NAMALWA (cell line): ENCODE data around the gene DENND1A.

Experiments used
- DNase-seq: peaks from one replicate; pipeline ENCODE4 v3.0.0-alpha.2; 2015; ENCODE audit warnings: low spot score

DENND1A gene

GRCh38 chr9:123389698-123390097, 540.2 kb downstream of the DENND1A start:
- no peak for DNase-seq

DNA sequence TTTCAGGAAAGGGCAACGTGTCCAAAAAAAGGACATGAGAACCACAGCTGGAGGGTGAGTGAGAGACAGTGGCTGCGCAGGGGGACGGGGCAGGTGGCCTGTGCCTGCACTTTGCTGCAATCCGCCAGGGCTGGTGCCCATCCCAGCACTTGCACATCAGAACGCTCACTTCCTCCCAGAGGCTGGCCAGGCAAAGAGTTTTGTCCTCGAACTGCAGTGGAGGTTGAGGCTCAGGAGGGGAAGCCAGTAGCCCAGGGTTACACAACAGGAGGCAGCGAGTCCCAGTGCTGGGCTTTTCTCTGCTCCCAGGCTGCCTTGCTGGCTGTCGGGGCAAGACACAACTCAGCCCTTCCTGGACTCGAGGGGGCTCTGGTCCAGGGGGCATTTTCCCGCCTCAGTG, 540.9 kb downstream of the DENND1A start:
- no peak for DNase-seq

DNA sequence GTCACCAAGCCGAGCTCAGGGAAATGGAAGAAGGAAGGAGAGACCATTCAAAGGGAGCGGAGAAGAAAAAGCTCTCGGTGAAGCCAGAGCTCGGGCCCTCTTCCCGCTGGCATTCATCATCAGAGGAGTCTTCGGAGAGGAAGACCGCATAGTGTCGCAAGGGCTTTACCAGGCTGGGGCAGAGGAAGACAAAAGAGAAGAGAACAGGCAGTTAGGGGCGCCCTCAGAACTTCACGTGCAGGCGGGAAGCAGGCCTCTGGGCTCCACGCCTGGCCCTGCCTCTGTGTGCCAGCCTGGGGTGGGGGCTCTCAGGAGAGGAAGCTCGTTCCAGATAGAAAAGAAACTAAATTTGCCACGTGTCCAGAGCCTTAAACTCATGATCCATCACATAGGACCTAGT, 542.2 kb downstream of the DENND1A start:
- no peak for DNase-seq

DNA sequence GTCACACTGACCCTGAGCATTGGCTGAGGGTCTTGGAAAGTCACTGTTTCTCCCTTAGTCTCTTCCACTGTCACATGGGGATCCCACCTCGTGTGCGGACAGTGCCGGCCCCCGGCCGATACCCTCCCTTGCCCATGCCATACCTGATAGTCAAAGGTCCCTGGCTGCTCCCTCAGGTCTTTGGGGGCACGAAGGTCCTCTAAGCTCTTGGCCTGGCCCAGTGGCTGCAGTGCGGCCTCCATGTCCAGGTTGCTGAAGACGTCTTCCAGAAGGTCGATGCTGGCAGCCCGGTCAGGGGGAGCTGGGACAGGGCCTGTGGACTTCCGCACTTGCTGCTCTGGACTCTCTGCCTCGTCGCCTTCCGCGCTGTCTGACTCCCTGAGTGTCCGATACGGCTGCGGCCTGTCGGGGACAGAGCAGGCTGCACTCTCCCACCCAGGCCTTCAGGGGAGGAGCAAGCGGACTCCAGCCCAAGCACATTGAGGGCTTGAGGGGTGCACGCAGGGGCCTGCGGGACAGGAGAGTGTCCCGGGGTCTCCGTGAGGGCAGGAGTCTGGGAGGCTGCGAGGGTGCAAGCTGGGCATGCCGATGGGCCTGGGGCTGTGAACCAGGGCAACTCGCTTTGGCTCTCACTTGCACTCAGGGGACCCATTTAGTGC, 546.3 kb downstream of the DENND1A start:
- DNase-seq: no peak

DNA sequence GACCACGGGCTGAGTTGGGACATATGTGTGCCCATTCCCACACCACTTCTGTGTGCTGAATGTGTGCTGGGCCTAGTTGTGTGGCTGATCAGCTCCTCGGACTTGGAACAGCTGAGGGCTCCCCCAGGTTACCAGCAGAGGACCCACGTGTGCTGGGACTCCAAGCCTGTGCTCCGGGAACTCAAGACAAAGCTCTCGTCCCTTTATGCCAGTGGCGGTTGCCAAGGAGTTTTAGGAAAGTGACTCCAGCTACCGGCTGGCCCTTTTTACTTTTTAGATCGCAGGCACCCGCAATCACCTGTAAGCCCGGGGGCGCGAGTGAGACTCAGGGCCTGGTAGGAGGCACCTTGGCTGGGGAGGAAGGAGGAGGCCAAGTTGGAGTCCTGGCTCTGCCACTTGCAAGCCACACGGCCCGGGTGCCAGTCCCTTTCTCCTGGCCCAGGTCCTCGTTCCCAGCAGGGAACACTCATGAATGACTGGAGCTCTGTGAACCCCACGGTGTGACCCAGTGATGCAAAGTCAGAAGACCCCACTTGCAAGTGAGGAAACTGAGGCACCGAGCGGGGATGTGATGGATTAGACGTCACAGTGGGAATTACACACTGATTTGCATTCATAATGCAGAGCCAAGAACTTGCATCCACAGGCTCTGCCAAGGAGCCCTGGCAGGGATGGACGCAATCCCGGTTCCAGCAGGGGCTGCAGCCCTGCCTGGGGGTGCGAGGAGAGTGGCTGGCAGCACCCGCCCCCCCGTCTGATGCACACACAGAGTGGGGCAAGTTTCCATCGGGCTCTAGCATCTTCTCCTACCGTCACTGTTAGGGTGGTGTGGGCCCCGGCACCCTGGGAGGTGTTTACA, 547.0 kb downstream of the DENND1A start:
- no peak for DNase-seq

DNA sequence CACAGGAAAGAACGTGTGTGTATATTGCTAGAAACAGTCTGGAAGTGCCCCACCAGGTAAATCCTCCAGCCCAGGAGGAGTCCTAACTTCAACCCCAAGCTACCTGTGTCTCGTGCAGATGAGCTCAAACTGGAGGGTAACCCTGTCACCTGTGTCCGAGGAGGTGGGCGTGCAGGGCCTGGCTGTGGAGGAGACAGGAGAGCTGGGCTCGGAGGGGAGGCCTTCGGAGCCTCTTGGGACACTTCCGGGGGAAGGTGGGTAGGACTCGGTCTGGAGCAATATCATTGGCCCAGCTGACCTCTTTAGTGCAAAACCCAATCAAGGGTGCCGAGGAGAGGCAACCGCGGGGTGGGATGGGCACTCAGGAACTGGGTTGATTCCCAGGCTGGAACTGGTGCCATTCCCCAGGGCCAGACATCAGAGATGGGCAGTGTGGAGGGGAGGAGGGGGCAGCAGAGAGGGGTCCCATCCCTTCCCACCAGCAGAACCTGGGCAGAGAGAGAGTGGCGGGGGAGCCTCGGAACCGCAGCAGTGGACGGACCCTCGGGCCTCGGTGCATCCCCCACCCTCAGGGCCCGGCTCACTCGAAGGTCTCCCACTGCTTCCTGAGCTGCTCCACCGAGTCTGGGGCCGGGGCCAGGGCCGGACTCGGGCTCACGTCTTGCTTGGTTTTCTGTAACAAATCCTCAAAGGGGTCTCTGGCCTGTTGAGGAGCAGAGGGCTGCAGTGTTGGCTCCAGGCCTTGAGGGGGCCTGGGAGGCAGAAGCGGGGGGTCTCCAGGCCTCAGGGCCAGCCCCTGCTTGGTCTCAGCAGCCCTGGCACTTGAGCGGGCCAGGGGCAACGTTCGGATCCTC, 548.8 kb downstream of the DENND1A start:
- DNase-seq: no peak

DNA sequence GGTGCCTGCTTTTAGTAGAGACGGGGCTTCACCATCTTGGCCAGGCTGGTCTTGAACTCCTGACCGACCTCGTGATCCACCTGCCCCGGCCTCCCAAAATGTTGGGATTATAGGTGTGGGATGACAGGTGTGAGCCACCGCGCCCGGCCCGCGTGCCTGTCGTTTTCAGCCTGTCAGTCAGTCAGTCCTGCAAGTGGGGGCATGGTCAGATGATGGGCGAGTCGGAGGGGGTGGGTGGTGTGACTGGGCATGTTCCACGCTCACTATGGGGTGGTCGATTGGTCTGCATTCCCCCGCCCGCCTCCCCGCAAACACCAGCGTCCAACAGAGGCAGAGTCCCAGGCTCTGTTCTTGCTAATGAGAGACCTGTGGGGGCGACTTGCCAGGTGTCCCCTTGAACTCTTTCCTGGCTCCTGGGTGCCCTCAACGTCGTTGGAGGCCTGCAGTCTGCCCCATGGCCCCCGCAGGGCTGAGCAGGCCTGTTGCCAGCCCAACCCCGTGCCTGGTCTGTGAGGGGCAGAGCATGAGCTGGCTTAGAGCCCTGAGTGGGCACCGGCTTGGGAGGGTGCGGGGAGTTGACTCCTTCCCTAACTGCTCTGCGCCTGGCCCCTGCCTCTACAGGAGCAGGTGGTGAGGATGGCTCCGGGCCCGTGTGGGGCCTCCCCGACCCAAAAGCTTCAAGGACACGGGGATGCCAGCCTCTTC, 550.8 kb downstream of the DENND1A start:
- DNase-seq: no peak

DNA sequence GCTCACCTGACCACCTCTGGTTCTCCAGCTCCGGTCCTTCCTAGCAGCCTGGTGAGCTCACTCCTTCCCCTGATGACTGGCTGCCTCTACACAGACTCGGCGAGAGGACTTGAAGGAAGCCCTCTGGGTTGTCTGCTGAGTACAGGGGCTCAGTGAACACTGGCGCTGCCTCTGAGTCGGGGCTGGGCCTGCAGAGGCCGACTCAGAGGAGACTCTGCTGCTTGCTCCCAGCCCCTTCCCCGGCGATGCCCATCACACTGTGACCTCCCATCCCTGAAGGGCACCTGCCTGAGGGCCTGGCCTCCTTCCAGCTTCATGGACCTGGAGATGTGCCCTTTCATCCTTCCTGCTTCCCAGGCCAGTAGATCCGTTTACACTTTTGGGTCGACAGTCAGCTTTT, 551.9 kb downstream of the DENND1A start:
- no peak for DNase-seq

DNA sequence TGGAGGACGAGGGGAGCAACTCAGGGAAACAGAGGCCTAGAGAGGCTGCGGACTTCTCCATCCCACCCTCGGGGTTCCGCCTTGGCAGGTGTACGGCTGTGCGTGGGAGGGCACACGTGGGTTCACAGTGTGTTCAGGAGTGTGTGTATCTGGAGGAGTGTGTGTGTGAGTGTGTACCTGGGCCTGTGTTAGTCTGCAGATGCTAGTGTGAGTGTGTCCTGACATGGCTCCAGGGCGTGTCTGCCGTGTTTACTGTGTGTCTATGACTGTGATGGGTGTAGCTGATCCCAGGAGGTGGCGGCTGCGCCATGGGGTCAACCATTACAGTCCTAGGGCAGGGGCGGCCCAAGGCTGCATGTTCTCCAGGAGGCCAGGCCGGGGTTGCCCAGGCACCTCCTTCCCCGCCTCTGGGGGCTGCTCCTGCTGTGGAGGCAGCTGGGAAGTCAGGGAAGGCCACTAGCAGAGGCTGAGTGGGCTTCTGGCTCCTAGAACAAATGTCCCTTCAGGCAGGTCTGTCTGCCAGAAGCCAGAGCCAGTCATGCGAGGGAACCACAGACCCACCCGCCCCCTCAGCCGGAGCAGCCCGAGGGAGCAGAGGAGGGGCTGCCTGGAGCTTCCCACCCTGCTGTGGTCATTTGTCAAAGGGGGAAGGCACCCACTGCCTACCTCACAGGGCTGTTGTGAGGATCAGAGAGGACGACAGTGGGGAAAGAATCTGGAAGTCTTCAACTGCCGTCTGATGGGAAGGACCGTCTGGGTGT, 552.5 kb downstream of the DENND1A start:
- no peak for DNase-seq

DNA sequence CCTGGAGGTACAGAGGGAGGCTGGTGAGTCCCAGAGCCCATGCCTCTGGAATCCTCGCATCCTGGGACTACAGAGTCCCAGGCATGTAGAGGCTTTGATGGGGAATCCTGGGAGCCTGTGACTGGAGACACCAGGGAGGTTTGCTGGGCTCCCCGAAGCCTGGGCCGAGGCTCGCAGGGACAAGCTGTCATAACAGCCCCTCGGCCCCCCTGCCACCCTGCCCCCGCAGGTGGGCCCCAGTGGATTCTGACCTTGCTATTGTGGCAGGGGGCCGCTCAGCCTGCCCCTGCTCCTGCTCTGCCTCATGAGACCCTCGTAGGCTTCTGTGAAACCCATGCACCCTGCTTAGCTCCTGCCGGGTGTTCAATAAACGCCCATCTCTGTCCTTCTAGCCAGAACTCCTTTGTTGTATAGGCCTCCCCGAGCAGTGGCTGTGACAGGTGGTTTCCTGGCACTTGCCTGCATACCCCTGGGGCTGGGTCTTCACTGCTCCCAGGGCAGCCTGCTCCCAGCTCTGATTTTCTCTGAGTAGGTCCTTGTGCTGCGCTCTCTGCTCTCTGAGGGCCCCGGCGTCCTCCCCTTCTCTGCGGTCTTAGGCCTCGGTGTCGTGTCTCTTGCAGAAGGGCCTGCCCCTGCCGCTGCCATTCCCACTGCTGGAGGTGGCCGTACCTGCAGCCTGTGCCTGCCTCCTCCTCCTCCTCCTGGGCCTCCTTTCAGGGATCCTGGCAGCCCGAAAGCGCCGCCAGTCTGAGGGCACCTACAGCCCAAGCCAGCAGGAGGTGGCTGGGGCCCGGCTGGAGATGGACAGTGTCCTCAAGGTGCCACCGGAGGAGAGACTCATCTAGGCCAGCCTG, 553.5 kb downstream of the DENND1A start:
- DNase-seq: no peak

DNA sequence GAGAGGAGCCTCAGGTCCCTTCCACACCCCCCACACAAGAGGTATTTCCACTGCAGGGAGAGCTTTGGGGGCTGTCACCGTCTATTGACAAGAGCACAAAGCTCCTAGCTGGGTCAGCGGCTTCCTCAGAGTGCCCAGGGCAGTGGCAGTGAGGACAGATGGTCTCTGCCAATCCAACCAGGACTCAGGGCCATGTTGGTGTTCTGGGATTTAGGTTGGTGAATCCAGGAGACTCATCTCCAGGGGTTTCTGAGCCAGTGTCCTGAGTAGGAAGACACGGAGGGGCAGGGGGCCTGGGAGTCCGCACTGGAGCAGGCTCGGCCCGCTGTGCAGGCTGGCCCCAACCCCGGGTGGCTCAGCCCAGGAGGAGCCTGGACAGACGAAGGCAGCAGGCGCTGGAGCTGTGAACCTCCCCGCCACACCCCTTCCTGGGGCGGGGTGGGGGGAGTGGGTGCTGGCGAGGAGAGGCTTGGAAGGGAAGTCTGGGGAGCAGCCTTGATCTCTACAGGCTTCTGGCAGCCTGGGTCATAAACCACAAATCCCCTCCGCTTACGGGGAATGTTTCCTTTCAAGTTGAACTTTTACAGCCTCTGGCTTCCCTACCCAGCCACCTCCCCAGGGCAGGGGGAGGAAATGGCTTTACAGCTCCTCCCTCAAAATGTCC, 554.3 kb downstream of the DENND1A start:
- no peak for DNase-seq

DNA sequence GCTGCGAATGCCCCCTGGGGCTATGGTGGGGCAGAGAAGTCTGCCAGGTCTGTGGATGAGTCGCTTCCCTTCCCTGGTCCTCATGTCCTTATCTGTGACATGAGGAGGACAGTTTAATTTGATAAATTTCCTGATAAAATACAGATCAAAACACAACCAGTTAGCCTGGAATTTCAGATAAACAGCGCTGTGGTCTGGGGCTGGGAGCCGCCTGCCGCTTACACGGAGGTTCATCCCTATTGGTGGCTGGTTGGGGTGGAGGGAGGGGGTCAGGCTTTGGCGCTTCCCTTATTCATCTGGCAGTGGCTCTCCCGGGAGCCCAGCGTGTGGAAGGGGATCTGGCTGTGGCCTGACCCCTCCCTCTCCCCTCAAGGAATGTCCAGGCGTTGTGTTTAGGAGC, 556.0 kb downstream of the DENND1A start:
- no peak for DNase-seq

DNA sequence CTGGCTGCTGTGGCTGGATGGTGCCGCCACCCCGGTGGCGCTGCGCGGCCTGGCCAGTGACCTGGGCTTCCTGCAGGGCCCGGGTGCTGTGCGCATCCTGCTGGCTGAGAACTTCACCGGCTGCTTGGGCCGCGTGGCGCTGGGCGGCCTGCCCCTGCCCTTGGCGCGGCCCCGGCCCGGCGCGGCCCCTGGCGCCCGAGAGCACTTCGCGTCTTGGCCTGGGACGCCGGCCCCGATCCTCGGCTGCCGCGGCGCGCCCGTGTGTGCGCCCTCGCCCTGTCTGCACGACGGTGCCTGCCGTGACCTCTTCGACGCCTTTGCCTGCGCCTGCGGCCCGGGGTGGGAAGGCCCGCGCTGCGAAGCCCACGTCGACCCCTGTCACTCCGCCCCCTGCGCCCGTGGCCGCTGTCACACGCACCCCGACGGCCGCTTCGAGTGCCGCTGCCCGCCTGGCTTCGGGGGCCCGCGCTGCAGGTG, 556.4 kb downstream of the DENND1A start:
- DNase-seq: no peak

GRCh38 chr9:123372766-123373446, 557.0 kb downstream of the DENND1A start:
- no peak for DNase-seq

DNA sequence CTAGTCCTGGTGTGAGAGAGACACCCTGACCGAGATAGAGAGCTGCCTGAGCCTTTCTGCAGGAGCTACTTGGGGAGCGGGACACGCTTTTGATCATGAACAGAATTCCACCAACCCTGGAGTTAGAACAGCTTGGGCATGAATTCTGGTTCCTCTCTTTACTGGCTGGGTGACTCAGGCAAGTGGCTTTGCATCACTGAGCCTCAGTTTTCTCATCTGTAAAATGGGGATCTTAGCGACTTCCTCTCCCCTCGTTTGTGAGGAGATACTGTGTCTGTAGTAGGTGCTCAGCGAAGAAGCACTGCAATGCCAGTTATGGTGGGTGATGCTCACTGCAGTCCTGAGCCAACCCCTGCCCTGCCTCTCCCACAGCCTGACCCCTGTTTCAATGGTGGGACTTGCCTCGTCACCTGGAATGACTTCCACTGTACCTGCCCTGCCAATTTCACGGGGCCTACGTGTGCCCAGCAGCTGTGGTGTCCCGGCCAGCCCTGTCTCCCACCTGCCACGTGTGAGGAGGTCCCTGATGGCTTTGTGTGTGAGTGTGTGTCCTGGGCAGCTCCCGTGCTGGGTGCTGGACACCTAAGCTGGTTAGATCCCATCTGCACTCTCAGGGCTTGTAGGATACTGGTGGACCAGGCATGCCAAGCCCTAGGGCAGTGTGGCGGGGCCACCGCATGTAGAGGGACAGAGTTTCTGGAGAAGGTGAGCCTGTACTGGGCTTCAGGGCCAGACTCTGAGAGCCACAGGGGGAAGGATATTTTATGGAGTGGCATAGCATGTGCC, 557.9 kb downstream of the DENND1A start:
- DNase-seq: peak; percentile 36

DNA sequence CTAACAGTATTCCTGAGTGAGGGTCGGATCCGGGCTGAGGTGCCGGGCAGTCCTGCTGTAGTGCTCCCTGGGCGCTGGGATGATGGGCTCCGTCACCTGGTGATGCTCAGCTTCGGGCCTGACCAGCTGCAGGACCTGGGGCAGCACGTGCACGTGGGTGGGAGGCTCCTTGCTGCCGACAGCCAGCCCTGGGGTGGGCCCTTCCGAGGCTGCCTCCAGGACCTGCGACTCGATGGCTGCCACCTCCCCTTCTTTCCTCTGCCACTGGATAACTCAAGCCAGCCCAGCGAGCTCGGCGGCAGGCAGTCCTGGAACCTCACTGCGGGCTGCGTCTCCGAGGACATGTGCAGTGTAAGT, 558.7 kb downstream of the DENND1A start:
- DNase-seq: no peak

GRCh38 chr9:123370526-123371227, 559.2 kb downstream of the DENND1A start:
- no peak for DNase-seq

- no peak for DNase-seq
These were observed 559.8 kb downstream of the DENND1A start for GRCh38 chr9:123370108-123370507.
